Activated CD4-positive, alpha-beta T cell treated with anti-CD3 and anti-CD28 coated beads, Interleukin-2, amount 50 U/mL, for 4 hours (primary cell): ENCODE results near the gene KCNF1.

Experiments
- DNase-seq, 2 experiments: peaks; one replicate each; pipeline ENCODE4 v3.0.0-alpha.2; 2020

The KCNF1 gene

DNA sequence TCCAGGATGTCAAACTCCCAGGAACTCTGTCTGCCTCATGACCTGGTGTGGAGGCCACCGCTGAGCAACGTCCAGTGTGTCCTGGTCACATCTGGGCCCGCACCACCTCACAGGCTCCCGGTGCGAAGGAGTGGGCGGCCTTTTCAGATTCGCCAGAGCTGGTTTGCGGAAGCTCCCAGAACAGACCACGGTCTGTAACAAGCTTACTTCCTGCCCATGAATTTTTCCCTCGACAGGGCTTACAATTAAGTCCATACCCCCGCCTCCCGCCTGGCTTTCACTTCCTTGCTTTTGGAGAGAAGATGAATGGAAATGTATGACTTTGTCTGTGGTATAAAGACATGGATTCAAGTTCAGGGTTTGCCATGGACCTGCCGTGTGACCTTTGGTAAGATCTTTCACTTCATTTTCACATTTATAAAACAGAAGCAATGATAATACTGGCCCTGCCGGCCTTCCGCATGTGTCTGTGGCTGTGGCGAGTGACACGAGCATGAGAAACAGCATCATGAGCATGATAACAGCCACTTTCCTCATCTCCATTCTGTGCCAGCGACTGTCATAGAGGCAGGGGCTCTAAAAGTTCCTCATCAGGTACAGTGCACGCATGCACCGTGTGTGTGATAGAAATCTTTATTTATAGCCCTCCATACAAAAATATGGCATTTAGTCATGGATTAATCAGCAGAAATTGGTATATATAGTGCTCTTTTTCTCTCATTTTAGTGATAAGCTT is 31.0 kb upstream of the KCNF1 start:
- no peak for DNase-seq

DNA sequence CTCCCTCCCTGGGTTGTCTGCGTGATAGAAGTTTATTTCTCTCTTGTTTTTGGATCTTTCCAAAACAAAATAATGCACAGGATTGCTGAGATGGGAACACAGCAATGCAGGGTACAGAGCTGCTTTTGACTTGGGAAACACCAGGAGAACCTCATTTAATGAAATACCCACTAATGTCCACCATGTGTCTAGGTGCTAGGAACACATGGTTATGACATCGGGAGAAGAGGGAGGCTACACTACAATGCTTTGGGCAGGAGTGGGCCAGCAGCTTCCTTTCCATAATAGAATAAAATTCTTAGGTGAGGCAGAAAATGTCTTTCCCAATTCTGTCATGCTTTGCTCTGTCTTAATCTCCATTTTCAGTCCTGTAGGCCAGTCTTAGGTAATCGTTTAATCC is 29.2 kb upstream of the KCNF1 start:
- no peak for DNase-seq

DNA sequence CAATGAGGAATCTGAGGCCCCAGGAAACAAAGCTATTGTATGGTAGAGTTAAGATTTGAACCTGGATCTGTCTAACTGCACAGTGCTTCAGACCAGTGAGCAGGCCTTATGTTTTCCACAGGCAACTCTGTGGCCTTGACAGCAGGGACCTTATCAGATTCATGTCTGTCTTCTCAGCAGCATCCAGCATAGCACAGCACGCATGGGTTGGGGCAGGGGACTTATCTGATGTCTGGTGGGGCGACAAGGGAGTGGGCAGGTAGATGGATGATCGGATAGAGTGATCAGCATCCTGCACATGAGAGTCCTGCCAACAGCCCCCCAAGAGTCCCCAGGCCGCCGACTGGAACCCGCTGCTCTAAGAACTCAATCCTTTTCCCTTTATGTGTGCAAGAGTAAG is 28.7 kb upstream of the KCNF1 start:
- no peak for DNase-seq

DNA sequence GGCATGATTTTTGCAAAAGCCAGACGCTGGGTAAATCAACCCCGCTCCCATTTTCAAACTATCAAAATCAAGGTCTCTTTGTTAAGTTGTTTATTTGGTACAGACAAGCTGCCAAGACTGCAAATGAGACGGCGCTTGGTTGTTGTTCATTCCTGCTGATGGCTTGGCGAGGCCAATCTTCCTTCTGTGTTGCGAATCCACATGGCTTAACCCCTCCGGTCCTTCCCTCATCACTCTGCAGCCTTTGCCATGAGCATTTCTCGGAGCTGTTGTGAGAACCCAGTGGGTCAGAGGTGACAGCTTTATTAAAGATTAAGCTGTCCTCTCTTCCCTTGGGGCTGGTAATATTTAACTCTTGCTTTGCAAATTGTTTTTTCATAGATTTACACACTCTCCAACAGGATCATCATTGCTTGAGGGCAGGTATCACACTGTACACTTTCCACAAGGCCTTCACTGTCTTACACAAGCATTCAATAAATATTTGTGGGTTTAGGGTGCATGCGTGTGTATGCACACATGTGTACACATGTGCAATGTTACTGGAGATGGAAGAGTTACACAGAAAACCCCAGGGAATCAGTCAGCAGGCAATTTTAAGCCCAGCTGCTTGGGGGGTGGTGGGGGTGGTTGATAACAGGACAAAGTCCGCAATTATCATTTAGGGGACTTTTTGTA is 27.8 kb upstream of the KCNF1 start:
- no peak for DNase-seq

DNA sequence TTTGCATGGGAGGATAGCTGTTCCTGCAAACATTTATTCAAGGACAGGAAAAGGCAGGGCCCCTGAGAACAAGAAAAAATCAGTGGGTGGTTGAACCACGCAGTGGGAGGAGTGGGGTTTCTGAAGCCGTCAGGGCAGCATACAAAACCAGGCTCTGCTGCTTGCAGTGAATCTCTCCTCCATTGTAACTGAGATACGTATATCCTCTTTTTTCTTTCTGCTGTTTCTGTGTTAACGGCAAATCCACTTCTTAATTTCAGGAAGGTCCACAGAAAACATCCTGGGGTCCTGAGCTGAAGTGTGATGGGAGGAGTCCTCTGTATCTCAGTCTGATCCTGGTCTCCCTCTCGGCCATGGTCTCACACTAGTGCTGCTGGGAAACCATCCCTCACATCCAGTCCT is 27.2 kb upstream of the KCNF1 start:
- DNase-seq: no peak

DNA sequence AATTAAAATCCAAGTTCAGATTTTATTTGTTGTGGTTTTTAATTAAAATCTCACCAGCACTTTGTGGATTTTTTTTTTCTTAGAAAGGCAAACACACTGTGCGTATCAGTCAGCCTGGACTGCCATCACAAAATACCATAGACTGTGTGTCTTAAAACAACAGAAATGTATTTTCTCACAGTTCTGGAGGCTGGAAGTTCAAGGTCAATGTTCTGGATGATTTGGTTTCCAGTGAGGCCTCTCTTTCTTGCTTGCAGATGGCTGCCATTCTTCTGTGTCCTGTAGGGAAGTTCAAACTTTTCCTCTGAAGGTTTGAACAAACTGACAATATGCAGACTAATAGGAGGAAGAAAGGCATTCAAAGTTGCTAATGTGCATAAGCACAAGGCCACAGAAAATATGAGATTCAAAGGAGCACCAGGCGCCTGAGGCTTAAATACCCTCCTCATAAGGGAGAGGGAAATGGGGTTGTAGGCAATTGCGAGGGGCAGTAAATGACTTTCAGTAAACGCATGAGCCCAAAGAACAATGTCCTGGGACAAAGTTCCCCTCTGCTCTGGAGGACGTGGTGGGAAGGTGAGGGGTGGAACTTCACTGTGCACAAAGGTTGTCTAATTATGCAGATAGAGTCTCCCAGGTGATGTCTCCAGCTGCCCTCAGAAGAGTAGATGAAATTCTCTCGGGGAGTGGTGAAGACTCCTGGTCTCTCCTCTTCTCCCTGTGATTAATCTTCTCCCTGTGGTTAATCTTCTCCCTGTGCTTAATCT is 26.5 kb upstream of the KCNF1 start:
- DNase-seq: no peak

DNA sequence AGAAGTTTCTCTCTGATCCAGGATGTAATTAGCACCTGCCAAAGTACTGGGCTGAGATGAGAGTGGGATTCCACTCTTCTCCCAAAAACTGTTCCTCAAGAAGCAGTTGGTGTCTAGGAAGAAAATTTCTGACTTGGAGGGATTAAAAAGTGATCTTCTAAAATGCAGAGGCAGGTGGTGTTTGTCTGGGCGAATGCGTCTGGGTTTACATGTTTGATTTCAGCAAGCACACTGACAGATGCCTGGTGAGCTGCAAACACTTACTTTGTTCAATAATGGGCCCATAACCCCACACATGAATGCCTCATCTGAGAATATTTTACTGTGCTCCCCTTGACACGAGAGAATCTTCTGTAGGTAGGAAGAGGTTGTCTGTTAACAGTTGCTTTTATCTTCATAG is 24.3 kb upstream of the KCNF1 start:
- DNase-seq: no peak

DNA sequence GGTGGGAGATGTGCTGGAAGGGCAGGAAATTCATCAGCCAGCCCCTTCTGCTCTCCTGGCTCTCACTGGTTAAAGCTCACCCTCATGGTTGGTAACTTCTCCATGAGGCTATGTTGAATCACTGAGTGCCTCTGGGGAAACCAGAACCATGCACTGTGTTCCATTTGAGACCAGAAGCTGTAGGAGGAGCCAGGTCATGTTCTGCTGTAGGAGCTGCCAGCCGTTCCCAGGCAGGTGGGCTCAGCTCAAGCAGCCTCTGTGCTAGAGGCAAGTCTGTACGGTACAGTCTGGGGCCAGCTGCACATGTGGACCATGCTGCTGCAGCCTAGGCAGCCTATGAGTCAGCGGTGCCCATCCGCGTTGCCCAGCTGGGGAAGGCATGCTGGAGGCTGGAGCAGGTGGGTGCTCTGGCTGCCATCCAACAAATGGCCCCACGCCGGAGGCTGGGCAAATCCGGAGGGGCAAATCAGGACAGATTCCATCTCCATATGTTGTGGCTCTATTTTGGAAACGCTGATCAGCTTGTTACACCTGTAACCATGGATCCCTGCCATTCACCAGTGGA is 22.0 kb upstream of the KCNF1 start:
- no peak for DNase-seq

DNA sequence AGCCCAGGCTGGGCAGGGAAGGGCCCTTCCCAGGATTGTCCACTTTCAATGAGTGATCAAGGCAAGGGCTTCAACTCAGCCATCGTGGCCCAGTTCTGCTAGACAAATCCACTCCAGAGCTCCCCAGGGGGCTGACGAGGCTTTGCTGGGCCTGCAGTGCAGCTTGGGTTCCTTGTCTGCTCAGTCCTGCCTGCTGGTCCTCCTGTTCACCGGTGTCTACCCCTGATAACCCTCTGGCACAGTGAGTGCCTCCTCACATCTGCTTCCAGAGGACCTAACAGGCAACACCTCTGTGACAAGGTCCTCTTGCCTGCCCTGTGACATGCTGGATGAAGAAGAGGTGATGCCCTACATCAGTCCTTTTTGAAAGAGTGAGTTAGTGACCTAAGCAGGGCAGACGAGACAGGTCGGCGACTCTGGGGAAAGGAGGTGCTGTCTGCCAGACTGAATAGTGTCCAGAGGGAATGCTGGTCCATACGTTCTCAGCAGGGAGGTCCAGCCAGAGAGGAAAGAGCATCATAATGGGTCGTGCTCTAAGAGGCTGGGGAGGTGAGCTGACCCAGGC is 20.9 kb upstream of the KCNF1 start:
- no peak for DNase-seq

DNA sequence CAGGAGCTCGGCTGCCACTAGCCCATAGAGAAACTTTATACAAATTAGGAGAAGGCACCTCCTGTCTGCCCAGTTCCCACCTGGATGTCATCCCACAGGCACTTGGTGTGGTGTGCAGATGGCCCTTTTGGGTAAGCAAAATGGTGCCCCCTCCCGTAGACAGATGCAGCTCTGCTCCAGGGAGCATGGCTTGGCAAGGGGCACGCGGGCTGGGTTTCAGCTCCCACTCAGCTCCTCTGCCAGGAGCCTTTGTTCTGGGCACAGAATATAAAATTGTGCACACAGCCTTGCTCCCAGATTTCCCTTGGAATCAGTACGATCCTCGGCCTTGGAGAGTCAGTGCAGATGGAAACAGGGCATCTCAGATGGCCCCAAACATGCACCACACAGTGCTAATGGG is 20.3 kb upstream of the KCNF1 start:
- no peak for DNase-seq

DNA sequence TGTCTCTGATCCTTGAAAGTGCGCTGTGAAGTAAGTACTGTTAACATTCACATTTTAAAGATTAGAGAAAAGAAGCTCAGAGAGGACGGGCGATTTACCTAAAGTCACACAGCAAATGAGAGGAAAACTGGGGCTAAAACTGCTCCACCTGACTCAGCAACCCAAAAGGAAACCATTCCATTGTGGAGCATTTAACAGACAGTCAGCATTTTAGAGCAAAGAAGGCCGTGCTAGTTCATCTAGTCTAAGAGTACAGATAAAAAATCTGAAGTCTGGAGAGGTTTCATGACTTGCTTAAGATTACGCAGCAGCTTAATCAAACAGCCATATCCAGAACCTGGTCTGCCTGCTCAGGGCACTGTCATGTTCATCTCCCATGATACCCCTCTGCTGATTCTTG is 19.9 kb upstream of the KCNF1 start:
- DNase-seq: no peak

DNA sequence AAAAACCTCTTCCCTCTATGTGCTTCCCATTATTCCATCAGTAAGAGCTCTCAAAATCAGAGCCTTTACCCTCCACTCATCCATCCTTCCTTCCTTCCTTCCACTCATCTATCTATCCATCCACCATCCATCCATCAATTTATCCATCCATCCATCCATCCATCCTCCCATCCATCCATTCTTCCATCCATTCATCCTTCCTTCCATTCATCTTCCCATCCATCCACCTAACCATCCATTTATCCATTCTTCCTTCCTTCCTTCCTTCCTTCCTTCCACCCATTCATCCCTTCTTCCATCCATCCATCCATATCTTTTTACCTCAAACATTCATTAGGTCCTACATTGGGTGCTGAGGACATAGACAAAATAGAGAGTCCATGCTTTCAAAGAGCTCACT is 19.4 kb upstream of the KCNF1 start:
- DNase-seq: no peak

DNA sequence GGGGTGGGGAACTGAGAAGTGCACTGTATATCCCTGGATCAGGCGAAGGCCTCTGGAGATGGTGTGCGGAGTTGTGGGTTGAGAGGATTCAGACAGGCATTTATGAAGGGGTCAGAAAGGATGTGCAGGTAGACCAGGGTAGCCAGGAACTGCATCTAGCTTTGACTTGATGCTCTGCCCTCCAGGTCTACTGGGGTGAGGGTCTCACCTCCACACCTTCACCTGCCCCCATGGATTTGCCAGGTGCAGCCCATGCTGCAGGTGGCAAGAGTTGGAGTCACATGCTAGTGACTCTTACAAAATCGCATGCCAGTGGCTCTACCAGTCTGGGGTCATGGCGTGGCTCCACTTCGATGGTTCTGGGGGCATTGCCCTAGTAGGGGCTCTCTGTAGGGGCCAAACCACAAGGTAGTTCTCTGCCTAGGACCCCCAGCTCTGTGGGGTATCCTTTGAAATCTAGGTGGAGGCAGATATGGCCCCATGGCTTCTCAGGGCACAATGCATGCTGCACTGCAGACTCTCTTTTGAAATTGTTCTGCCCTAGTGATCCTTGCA is 18.9 kb upstream of the KCNF1 start:
- DNase-seq: no peak

DNA sequence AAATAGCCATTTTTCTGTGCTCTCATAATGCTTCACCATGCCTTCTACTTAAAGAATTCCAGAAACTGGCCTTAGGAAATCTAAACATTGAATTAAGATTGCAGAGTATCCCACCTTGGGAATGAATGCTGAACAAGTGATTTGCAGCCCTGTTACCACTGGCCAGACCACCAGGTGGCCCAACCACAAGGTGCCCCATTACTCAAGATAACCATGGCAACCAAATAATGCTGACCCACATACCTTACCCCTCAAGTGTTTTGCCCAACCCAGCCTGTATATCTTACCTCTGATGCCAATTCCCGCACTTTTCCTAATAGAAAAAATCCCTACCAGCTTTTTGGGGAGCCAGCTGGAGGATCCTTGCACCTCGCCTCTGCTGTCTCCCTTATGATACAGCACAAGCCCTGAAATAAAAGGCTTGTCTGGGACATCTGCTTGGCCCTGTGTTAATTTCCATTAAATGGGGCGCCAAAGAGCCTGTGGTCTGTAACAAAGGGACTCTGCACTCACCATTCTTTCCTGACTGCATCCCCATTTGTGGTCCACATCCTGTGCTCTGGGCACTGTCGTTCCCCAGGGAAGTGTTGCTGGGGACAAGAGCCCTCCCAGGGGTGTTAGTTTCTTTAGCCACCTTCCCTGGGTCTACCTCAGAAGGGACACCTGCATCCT is 17.3 kb upstream of the KCNF1 start:
- no peak for DNase-seq

DNA sequence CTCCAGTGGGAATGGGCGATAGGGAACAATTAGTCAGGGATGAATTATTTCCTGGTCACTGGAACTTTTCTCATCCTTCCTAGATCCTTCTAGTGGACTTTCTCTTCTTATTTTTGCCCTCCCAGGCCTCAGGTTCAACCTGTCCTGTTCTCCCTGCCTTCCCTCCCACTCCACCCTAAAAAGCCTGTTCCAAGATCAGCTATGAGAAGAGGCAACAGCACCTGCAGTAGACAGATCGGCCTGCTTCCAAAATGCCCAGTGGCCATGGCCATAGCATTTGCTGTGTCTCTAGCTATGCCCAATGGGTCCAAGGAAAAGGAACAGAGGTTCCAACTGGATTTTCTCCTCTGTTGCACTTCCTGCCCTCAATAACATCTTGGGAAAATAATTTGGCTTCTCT is 16.5 kb upstream of the KCNF1 start:
- no peak for DNase-seq

DNA sequence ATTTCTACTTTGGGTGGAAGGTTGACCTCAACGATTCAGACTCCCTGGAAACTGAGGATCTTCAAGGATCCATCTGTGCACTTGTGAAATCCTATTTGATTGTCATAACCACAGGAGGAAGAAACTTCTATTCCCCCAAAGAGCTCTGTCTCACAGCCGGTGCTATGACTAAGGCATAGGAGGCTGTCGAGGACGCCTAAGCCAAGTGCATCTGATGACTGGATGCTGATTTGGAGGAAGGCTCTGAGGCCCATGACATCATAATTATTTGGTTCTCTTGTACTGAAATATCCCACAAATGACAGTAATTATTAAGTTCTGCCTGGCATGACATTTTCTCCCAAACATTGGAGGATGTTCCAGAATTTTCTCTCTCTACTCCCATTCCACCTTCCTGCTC is 13.8 kb upstream of the KCNF1 start:
- DNase-seq: no peak

DNA sequence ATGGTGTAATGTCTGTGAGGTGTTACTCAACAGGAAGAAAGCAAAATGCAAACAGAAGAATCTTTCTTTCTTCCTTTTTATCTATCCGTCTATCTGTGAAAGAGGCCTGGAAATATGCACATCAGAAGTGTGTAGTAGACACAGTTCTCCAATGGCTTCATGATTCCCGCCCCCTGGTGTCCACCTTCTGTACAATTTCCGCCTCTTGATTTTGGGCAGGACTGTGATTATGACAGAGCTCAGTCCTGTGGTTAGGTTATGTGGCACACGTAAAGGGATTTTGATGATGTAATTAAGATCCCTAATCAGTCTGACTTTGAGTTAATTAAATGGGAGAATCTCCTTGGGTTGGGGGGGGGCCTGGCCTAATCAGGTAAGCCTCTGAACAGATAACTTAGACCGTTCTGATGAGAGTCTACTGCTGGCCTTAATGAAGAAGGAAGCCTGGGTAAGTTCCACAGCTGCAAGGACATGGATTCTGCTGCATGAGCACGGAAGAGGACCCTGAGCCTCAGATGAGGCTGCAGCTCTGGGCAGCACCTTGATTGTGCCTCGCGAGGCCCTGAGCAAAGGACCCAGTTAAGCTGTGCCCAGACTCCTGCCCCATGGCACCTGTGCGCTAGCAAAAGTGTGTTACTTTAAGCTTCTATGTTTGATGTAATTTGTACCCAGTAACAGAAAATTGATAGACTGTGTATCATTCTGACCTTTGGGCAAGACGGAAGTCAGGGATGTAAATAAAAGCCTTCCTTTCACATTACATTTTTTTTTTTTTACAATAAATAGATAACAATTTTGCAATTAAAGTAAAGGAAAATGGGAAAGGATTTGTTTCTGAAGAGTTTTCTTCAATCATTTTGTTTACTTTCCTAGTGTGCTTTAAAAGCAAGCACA is 11.3 kb upstream of the KCNF1 start:
- DNase-seq: no peak

DNA sequence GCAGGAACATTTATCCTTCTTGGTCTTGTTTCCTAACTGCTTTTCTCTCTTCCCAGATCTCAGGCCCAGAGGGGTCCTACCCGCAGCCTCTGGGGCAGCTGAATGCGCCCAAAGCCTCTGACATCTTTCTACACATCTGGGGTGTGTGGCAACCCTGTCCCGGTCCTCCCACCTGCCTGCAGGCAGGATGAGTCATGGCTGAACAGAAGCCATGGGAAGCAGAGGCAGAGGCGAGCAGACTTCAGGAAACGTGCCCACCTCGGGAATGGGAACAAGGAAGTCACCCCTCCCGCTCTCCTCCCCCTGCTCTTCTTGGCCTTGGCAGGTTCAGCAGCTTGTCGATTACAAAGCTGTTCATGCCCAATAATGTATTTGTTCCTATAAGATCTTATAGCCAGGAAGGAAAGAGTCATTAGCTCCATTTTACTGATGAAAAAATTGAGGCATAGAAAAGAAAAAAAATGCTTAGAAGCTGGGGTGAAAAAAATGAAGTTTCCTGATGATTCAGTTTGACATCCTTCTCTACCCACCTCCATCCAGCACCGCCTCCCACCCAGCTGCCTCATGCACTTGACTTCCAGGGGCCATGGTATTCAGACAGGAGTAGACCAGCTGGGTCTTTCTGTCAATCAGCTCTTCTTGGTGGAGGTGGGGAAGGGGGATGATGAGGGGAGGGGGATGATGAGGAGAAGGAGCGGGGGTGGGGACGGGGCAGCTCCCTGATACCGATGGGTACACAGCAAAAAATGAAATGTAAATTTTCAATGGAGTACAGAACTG is 10.4 kb upstream of the KCNF1 start:
- DNase-seq: no peak

DNA sequence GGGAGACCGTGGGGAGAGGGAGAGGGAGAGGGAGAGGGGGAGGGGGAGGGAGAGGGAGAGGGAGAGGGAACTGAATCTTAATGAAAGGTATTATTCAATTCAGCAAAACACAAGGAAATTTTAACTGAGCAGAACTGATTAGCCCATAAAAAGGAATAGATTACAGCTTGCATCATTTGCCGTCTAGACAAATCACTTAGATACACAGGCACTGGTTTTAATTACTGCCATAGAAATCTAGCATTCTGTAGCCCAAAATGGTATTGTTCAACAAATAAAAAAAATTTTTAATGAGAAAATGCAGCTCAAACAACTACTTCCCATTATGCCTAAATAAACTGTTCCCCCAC is 7.9 kb upstream of the KCNF1 start:
- no peak for DNase-seq

DNA sequence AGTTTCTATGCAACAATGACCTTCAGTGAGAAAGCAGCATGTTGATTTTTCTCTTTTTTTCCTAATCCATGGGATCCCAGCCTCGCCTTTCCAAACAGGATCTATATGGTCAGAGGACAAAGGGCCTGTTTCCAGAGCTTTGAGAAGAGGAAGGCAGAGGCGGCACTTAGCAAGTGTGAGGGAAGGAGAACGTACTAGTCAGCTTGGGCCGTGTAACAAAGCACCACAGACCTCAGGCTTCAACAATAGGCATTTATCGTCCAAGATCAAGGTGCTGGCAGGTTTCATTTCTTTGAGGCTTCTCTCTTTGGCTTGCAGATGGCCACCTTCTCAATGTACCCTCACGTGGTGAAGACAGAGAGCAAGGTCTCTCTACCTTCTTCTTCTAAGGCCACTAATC is 7.3 kb upstream of the KCNF1 start:
- no peak for DNase-seq
